ENCODE measurements around the gene KCNH2. TPM values are rescaled to one million over a fixed set of nuclear protein-coding genes. Genes with fewer than 3 reads are reported as not detected.

The KCNH2 gene
- total and polyA plus RNA-seq, 2 of the 8 experiments (the other 6 are each of a cell fraction or from before 2014, with no cell fraction given) = 8.0 to 15.0 TPM

- no peak overlapping the region for H2BK20ac ChIP-seq (ENCODE audit: low read length)
- H3K18ac ChIP-seq (ENCODE audit: extremely low read depth, low read length) = no peak overlapping the region
- no peaks in the 10 kb centered on the region for H3K79me1 ChIP-seq (ENCODE audit: low read depth, low read length)
- H2BK5ac ChIP-seq (ENCODE audit: low read depth, low read length) = no peak overlapping the region
- no peak overlapping the region for H2BK120ac ChIP-seq (replicated peaks; ENCODE audit: low read depth, low read length)
- no peaks in the 10 kb centered on the region for H3K27me3 ChIP-seq (replicated peaks in 1 of 4; ENCODE audit: control insufficient read depth in 3 of 4, extremely low read depth in 1 of 4, insufficient read depth in 3 of 4, low read length in 3 of 4)
- H3K36me3 ChIP-seq (ENCODE audit: control insufficient read depth in 2 of 4, insufficient read depth in 4 of 4, low read length in 3 of 4) = no peaks in the 10 kb centered on the region
- H3K4me1 ChIP-seq (replicated peaks in 1 of 4; ENCODE audit: control insufficient read depth in 3 of 4, insufficient read depth in 4 of 4, low read length in 3 of 4) = peaks cover under 1 to 20% (median 7%) of the 10 kb centered on the region in 4 experiments
- CTCF ChIA-PET (ENCODE audit: partially characterized antibody) = interaction anchor here (1.5 to 5.7 kb wide), 5 partner anchors 9 to 114 kb away, joined by 4 to 56 read pairs (median 10); no protein-coding TSS in a partner anchor
- 96% methylated on average over 16 of the region's 20 CpGs; no CpG with 5 or more reads in 1 of the 2 experiments for WGBS, 2 experiments (ENCODE audit: extremely low coverage in 1 of 2, insufficient coverage in 1 of 2, insufficient read length in 1 of 2, insufficient replicate concordance in 2 of 2, low coverage in 1 of 2, low lambda C conversion rate in 2 of 2, missing lambda C conversion rate in 1 of 2)
- H2BK12ac ChIP-seq (ENCODE audit: low read depth, low read length) = no peak overlapping the region
- no peak overlapping the region for H4K8ac ChIP-seq (ENCODE audit: extremely low read depth, insufficient read depth, low read length)
- H2AK5ac ChIP-seq (ENCODE audit: low read depth, low read length) = no peak overlapping the region
- no peak overlapping the region for H3K4ac ChIP-seq (replicated peaks; ENCODE audit: insufficient read length, low read depth, low read length)
- no peak overlapping the region for H3K9ac ChIP-seq (replicated peaks in 1 of 4; ENCODE audit: extremely low read depth in 1 of 4, low read depth in 3 of 4, low read length in 3 of 4)
- H3K79me2 ChIP-seq (ENCODE audit: control insufficient read depth in 1 of 2, insufficient read depth in 2 of 2, low read length in 2 of 2) = no peaks in the 10 kb centered on the region
- H4K91ac ChIP-seq (replicated peaks; ENCODE audit: insufficient read length, low read length) = no peak overlapping the region
- no peak overlapping the region for H3K4me2 ChIP-seq (ENCODE audit: insufficient read depth in 1 of 2, low read depth in 2 of 2, low read length in 2 of 2)
- no peak overlapping the region for H3K4me3 ChIP-seq (ENCODE audit: extremely low read depth in 1 of 4, insufficient read depth in 2 of 4, low read depth in 3 of 4, low read length in 4 of 4)
- H3K23me2 ChIP-seq (ENCODE audit: low read depth, low read length) = peaks cover 6% of the 10 kb centered on the region; the same call in 1 of the 2 replicates
- H2AFZ ChIP-seq (ENCODE audit: low read length) = no peak overlapping the region
- H2BK15ac ChIP-seq (ENCODE audit: low read length) = no peak overlapping the region
- no peak for DNase-seq (ENCODE audit: low read depth in 1 of 2, low spot score in 2 of 2)
- H3K56ac ChIP-seq (replicated peaks; ENCODE audit: insufficient read length, low read depth, low read length) = no peak overlapping the region
- H3K27ac ChIP-seq (ENCODE audit: low read depth, low read length) = no peak overlapping the region
- no peaks in the 10 kb centered on the region for H3K9me3 ChIP-seq (ENCODE audit: insufficient read depth in 2 of 2, low read depth in 1 of 2, low read length in 1 of 2)
- POLR2A ChIA-PET (ENCODE audit: partially characterized antibody) = no interaction called here
- H3K23ac ChIP-seq (ENCODE audit: insufficient read length) = no peak overlapping the region
- no peak for FAIRE-seq
- H3K14ac ChIP-seq (ENCODE audit: insufficient read length) = no peak overlapping the region
- no peak overlapping the region for H4K5ac ChIP-seq (ENCODE audit: insufficient read length, low read depth, low read length)
- H4K20me1 ChIP-seq (replicated peaks in 1 of 2; ENCODE audit: control insufficient read depth in 1 of 2, insufficient read depth in 2 of 2, low read length in 2 of 2) = no peaks in the 10 kb centered on the region
- no peak for TF ChIP-seq SIN3A (conservative IDR thresholded peaks at IDR 0.05 in 1 of 2, IDR thresholded peaks at IDR 0.05 in 1 of 2; ENCODE audit: low read depth in 1 of 2, low read length in 2 of 2)
- TF ChIP-seq YY1 (IDR thresholded peaks at IDR 0.05; ENCODE audit: low read depth, low read length) = no peak
- no peak for TF ChIP-seq ATF3 (IDR thresholded peaks at IDR 0.05; ENCODE audit: insufficient read depth, low read depth, low read length)
- no peak for TF ChIP-seq NRF1 (IDR thresholded peaks at IDR 0.05; ENCODE audit: low read depth, low read length)
- no peak for TF ChIP-seq KDM1A (IDR thresholded peaks at IDR 0.05; ENCODE audit: borderline replicate concordance, low read length)
- no peak for TF ChIP-seq SP1 (IDR thresholded peaks at IDR 0.05; ENCODE audit: low read depth, low read length)
- TF ChIP-seq CHD1 (IDR thresholded peaks at IDR 0.05; ENCODE audit: low read depth, low read length) = no peak
- no peak for TF ChIP-seq HDAC2 (IDR thresholded peaks at IDR 0.05; ENCODE audit: borderline replicate concordance in 1 of 2, low read depth in 2 of 2, low read length in 2 of 2)
- TF ChIP-seq HDAC6 (IDR thresholded peaks at IDR 0.05; ENCODE audit: low read depth, low read length) = no peak
- TF ChIP-seq EGR1 (IDR thresholded peaks at IDR 0.05; ENCODE audit: borderline replicate concordance, low read depth, low read length) = no peak
- TF ChIP-seq RXRA (IDR thresholded peaks at IDR 0.05; ENCODE audit: insufficient read depth, low read depth, low read length) = no peak
- no peak for TF ChIP-seq CTBP2 (IDR thresholded peaks at IDR 0.05; ENCODE audit: borderline replicate concordance, insufficient read depth, insufficient read length, low read length)
- no peak for TF ChIP-seq E2F6 (IDR thresholded peaks at IDR 0.05)
Measured at GRCh38 chr7:150998341-150998740, 20.2 kb upstream of the KCNH2 start.

Measured in H1 (cell line).